Measurements from ENCODE around the gene LYPD1.
"Not testable (repeated sequence)": the region's sequence is repeated elsewhere in the genome, so short reads cannot be mapped to it uniquely, and the experiment has no call there.

Gene LYPD1

GRCh38 chr2:132669908-132670495 is at the start of gene LYPD1:
LYPD1 (minus strand) TSS chr2:132670205; CDS start chr2:132669932, 273 bp downstream.
- no peak for DNase-seq

DNA sequence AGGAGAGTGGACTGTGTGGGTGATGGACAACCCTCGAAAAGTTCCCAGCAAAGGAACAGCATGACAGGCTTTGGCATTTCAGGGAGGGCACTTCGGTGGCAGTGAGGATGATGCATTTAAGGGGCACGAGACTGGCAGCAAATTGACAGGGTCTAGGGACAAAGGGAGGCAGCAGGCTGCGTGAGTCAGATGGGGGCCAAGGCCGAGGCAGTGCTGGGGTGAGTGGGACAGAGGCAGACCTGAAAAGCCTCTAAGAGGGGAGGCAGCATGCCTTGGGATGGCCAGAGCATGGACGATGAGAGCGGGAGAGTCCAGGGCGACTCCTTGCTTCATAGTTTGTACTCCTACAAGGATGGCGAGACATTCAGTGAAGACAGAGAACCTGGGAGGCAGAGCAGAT is 49.5 kb upstream of the LYPD1 start:
- no peak for DNase-seq

GRCh38 chr2:132716954-132717353 is 46.9 kb upstream of the LYPD1 start:
- no peak for DNase-seq

- no peak for DNase-seq
Measured at GRCh38 chr2:132715386-132716351, 45.7 kb upstream of the LYPD1 start.

DNA sequence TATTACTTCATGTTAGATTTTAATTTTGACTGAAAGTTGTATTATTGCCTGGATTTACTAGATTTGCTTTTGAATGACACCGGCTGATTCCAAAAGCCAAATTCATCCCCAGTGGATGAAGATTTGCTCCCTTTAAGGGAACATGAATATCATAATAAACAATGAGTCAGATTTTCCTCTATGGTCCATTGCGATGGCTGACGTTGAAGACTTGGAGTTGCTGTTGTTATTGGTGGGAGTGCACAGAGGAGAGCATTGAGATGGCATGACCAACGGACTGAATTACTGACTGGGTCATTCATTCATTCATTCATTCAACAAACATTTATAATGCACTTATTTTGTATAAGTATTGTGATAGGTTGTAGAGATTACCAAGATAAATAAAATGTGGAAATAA is 33.4 kb upstream of the LYPD1 start:
- no peak for DNase-seq

DNA sequence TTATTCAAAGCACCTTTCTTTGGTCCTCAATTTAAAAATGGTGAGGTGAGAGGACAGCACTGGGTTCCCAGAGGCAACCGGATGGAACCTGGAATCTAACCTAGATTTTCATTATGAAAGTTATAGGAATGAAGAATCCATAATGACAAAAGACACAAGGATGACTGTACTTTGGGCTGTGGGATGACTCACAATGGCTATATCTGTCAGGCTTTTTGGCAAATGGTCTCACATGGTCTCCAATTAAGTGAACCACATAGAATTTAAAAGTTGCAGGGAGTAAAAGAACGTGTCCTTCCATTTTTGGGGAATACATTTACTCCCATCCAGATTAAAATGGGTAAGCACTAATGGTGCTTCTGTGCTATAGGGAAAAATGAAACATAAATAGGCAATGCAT is 31.8 kb upstream of the LYPD1 start:
- no peak for DNase-seq

DNA sequence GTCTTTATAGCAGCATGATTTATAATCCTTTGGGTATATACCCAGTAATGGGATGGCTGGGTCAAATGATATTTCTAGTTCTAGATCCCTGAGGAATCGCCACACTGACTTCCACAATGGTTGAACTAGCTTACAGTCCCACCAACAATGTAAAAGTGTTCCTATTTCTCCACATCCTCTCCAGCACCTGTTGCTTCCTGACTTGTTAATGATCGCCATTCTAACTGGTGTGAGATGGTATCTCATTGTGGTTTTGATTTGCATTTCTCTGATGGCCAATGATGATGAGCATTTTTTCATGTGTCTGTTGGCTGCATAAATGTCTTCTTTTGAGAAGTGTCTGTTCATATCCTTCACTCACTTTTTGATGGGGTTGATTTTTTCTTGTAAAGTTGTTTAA is 29.8 kb upstream of the LYPD1 start:
- not testable (repeated sequence) for DNase-seq

DNA sequence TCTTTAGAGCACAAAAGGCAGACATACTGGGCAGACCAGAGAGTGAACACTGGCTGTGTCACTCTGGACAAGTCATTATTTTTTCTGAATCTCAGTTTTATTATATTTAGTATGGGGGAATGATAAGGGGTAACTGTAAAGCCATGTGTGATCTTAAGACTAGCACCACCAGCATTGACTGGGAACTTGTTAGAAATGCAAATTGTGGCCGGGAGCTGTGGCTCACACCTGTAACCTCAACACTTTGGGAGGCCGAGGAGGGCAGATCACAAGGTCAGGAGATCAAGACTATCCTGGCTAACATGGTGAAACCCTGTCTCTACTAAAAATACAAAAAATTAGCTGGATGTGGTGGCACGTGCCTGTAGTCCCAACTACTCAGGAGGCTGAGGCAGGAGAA is 28.3 kb upstream of the LYPD1 start:
- DNase-seq: not testable (repeated sequence)

- no peak for DNase-seq
Measured at GRCh38 chr2:132697556-132698205, 27.7 kb upstream of the LYPD1 start.

DNA sequence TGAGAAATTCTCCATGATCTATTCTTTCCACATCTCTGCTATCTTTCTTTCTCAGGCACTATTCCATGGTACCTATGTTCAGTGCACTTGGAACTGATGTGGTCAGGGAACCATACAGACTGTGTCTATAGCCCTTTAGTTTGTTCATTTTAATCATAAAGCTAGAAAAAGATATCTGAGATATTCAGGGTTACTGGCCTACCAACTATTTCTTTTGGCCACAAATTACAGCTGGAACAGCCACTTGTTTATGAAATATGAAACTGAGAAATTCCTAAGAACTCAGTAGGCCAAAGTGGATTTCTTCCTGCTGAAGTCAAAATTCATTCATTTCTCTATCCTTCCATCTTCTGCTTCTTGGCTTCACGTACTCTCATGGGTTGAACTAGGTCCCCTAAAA is 22.8 kb upstream of the LYPD1 start:
- no peak for DNase-seq

DNA sequence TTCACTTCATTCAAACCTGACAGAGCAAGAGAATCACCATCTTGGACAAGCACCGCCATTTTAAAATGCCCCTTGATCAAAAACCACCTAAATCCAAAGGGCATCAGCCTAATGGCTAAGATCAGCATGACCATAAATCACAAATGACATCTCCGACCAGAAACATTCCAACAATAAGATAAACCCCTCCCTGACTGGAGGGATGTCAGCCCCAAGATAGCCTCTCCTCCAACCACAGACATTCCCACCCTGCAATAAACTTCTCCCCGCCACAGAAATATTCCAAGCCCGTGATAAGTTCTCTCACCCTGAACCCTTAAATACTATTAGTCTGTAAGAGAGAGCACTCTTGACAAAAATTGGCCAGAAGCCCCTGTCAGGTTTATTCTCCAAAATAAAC is 21.6 kb upstream of the LYPD1 start:
- no peak for DNase-seq

DNA sequence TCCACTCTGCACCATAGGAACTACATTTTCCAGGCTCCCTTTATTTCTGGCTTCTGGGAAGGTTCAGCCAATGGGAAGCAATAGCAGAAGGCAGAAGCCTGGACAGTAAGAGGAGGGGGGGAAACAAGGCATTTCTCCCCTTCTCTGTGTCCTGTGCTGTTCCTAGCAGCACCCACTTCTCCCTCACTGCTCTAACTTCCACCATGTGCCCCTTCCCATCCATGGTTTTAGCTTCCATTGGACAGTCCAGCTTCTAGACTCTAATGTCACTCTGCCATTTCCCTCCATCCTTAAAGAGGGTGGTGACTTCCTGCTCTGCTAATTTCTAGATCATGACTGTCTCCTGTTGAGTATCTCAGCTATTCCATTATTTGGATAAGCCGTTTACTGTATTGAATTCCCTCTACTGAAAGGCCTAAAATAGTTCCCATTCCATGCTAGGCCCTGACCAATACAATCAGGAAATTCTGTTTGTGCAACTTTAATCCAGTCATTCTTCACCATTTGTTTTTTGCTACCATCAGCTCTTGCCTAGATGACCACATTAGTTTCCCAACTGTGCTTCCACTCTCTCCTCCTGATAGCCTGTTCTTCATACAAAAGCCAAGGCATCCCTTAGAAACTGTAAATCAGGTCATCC is 20.8 kb upstream of the LYPD1 start:
- DNase-seq: no peak

DNA sequence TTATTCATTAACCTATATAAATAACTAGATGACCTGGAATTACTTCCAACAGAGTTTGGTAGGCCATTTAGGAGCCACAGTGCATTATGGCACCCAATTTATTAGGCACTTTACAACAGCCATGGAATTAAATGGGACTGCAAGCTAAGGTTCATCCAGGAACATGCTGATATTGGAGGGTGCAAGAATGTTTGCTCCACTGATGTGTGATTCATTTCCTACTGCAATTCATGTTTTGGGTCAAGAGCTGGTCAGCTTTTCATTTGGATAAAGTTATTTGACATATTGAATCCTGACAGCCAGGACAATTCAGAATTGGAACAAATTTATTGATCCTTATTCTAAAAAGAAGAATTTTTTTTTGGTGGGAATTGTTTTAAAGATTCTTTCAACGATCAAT is 11.8 kb upstream of the LYPD1 start:
- no peak for DNase-seq

GRCh38 chr2:132680544-132680943 is 10.5 kb upstream of the LYPD1 start:
- no peak for DNase-seq

DNA sequence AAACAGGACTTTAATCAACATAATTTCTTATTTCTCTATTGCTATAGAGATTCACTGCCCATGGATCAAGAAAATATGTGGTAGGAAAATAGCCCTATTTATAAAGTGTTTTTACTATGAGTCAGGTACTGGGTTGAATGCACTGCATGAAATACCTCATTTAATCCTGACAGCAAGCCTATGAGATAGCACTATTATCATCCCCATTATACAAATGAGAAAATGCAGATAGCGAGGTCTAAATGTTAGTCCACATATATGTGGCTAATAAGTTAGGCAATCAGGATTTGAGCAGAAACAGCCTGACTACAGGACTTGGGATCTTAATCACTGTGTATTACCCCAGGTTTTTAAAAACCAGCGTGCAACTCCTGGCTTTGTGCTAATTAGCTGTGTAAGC is 8.5 kb upstream of the LYPD1 start:
- DNase-seq: no peak

DNA sequence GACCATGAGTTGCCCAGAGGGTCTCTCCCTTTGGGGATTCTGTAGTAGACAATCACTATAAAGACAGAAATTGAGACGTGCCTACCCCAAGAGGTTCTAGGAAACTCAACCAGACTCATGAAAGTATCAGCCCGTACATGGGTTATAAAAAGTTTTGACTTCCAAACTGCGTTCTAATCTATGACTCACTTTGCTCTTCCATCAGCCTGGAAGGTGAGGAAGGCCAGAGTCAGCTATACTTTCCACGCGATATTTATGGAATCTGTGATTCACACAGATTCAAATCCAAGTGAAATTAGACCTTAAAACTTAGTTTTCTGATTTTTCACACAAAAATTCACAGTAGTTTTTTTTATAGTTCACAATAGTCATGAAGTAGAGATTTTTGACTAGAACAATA is 7.7 kb upstream of the LYPD1 start:
- DNase-seq: no peak

DNA sequence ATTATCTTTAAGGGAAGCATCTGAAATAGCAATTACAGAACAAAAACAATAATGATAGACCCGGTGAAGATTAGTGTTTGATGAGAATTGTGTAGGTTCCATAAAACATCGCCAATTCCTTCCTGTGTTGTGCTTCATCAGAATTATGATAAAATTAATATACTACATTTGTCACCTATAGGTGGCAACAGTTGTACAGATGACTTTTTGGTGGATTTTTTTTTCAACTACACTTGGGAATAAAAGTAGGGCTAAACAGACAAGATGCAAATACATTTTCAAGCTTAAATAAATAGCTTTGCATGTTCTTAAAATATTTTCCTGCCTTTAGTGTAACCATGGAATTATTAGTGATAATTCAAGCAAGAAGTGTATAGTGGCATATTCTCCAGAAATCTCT is 7.0 kb upstream of the LYPD1 start:
- no peak for DNase-seq

DNA sequence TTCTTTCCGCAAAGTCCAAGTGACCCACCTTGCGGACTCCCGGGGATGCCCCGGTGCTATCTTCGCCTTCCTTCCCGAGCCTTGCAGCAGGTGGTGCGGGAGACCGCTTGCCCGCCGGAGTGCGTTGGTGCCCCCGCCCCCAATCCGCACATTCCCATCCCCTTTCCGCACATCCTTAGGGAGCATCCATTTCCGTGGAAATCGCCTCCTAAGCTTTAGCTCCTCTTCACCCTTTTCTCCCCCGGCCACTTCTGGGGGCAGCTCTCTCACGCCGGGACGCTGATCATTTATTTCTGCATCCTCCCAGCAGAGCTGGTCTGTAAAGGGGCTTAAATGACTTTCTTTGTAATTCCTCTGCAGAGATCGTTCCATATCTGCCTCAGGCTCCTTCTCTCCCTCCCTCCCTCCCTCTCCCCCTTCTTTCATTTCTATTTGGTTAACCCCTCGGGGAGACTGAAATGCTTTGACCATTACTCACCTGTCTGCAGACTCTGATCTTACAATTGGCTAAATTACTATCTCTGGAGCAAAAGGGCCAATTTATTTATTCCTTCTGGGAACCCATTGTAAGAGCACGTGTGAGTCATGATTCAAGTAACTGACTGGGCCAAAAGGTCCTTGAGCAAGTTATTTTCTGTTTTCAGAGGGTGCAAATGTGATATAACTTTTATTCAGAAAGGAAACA is 1.3 kb upstream of the LYPD1 start:
- no peak for DNase-seq

DNA sequence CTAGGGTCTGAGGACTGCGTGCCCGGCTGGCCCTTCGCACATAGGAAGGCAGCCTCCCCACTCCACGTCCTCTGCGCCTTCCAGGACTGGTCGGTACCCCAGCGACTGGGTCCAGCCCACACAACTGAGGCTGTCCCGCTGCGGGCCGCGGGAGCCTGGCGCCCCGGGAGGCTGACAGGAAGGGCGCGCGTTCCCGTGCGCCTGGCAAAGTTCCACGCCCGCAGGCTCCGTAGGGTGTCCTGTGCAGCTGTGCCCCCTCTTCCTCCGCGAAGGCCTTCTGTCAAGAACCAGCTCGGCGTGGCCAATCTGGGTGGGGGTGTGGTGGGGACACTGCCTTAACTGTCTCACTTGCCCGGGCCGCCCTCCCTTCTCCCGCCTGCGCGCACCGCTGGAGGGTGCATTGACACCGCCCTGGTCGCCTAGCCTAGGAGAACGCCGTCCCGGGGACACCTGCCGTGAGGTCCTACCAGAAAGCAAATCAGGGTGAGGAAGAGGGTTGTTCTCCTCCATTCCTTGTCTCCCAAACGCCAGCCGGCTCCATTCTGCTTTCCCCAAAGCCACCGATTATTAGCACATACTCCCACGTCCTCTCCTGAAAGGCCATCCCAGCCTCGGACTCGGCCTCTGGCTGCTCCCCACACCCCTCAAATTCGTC is 618 bp upstream of the LYPD1 start:
- DNase-seq: no peak

GRCh38 chr2:132668987-132669907 is 758 bp downstream of the LYPD1 start:
- DNase-seq: no peak

GRCh38 chr2:132668189-132668823 is 1.7 kb downstream of the LYPD1 start:
- no peak for DNase-seq

Data from activated naive CD4-positive, alpha-beta T cell treated with anti-CD3 and anti-CD28 coated beads, Interleukin-2, amount 50 U/mL, for 16 hours (primary cell).